ENCODE data around the gene ZFPM1. TPM values are rescaled to one million over a fixed set of nuclear protein-coding genes. Genes with fewer than 3 reads are reported as not detected.

ZFPM1 gene
- total and polyA plus RNA-seq, 4 donors: 0.57 to 9.0 (median 2.8) TPM

- WGBS, 2 donors: 69 to 84% methylated on average over 7 of the region's 7 CpGs
- no peak for TF ChIP-seq CTCF (IDR thresholded peaks at IDR 0.05; ENCODE audit: control extremely low read depth, extremely low read depth)
- H3K9ac ChIP-seq (ENCODE audit: insufficient read depth in 1 of 2, low read length in 2 of 2): no peak overlapping the region
- peaks cover 0 to 3% (median 0%) of the 10 kb centered on the region in 5 donors for H3K4me1 ChIP-seq (ENCODE audit: control insufficient read depth in 5 of 5, insufficient read depth in 5 of 5, low read length in 5 of 5)
- peaks cover 0 to 22% (median 5%) of the 10 kb centered on the region in 3 donors for H3K27me3 ChIP-seq (ENCODE audit: control insufficient read depth in 3 of 3, insufficient read depth in 3 of 3, low read length in 2 of 3)
- DNase-seq: peak in 1 of 3 donors; percentile 44
- no peak for ATAC-seq (ENCODE audit: insufficient read depth, low FRiP score)
- H3K27ac ChIP-seq (ENCODE audit: low read depth in 1 of 2, low read length in 1 of 2): no peak overlapping the region
- peaks cover 0 to 19% (median 0%) of the 10 kb centered on the region in 4 donors for H3K9me3 ChIP-seq (ENCODE audit: control insufficient read depth in 4 of 4, insufficient read depth in 3 of 4, low read length in 3 of 4)
- H3K4me3 ChIP-seq: no peak overlapping the region
- no peaks in the 10 kb centered on the region for H3K36me3 ChIP-seq (ENCODE audit: control insufficient read depth in 4 of 4, insufficient read depth in 4 of 4, low read length in 4 of 4)
Observed at GRCh38 chr16:88545781-88546180, 92.7 kb downstream of the ZFPM1 start.

- no peak overlapping the region for H3K9ac ChIP-seq (ENCODE audit: insufficient read depth in 1 of 2, low read length in 2 of 2)
- no peak overlapping the region for H3K27ac ChIP-seq (ENCODE audit: low read depth in 1 of 2, low read length in 1 of 2)
- no peak for TF ChIP-seq CTCF (IDR thresholded peaks at IDR 0.05; ENCODE audit: control extremely low read depth, extremely low read depth)
- 61 to 71% methylated on average over 15 of the region's 15 CpGs for WGBS, 2 donors
- H3K4me1 ChIP-seq (ENCODE audit: control insufficient read depth in 5 of 5, insufficient read depth in 5 of 5, low read length in 5 of 5): peaks cover 0 to 3% (median 0%) of the 10 kb centered on the region in 5 donors
- DNase-seq (no peak), ATAC-seq (ENCODE audit: insufficient read depth, low FRiP score) (no peak)
- H3K4me3 ChIP-seq: no peak overlapping the region
- peaks cover 0 to 21% (median 5%) of the 10 kb centered on the region in 3 donors for H3K27me3 ChIP-seq (ENCODE audit: control insufficient read depth in 3 of 3, insufficient read depth in 3 of 3, low read length in 2 of 3)
- peaks cover 0 to 8% (median 0%) of the 10 kb centered on the region in 4 donors for H3K9me3 ChIP-seq (ENCODE audit: control insufficient read depth in 4 of 4, insufficient read depth in 3 of 4, low read length in 3 of 4)
- H3K36me3 ChIP-seq (ENCODE audit: control insufficient read depth in 4 of 4, insufficient read depth in 4 of 4, low read length in 4 of 4): no peaks in the 10 kb centered on the region
Observed at GRCh38 chr16:88548131-88548874, 95.2 kb downstream of the ZFPM1 start.

DNA sequence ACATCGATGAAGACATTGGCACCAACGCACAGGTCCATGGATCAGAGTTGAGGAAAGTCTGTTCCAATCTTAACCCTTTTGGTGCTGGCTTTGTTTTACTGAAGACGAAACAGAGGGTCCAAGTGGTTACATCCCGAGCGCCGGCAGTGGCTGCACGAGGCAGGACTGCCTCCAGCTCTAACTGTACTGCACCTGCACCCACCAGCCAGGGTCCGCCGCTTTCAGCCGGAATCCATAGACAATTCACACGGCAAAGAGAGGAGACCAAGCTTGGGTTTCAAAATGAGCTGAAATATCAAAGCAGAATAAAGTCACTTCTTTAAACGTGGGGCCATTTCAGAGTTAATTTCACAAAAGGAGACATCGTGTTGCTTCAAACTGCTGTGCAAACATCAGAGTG, 95.9 kb downstream of the ZFPM1 start:
- H3K4me1 ChIP-seq (ENCODE audit: control insufficient read depth in 5 of 5, insufficient read depth in 5 of 5, low read length in 5 of 5): peaks cover 0 to 3% (median 0%) of the 10 kb centered on the region in 5 donors
- H3K9me3 ChIP-seq (ENCODE audit: control insufficient read depth in 4 of 4, insufficient read depth in 3 of 4, low read length in 3 of 4): peaks cover 0 to 5% (median 0%) of the 10 kb centered on the region in 4 donors
- no peak overlapping the region for H3K4me3 ChIP-seq
- H3K27me3 ChIP-seq (ENCODE audit: control insufficient read depth in 3 of 3, insufficient read depth in 3 of 3, low read length in 2 of 3): peaks cover 0 to 23% (median 5%) of the 10 kb centered on the region in 3 donors
- DNase-seq (no peak), ATAC-seq (ENCODE audit: insufficient read depth, low FRiP score) (no peak)
- H3K27ac ChIP-seq (ENCODE audit: low read depth in 1 of 2, low read length in 1 of 2): no peak overlapping the region
- no peak for TF ChIP-seq CTCF (IDR thresholded peaks at IDR 0.05; ENCODE audit: control extremely low read depth, extremely low read depth)
- no peak overlapping the region for H3K9ac ChIP-seq (ENCODE audit: insufficient read depth in 1 of 2, low read length in 2 of 2)
- whole genome bisulfite sequencing, 2 donors: 69 to 79% methylated on average over 13 of the region's 13 CpGs
- no peaks in the 10 kb centered on the region for H3K36me3 ChIP-seq (ENCODE audit: control insufficient read depth in 4 of 4, insufficient read depth in 4 of 4, low read length in 4 of 4)

Measured in lung (tissue), 12 donors.